GM12801 (cell line): ENCODE measurements around the gene KCNK3.

Source experiments
- TF ChIP-seq, protein P1 (sequence below): IDR thresholded peaks from one replicate; pipeline ENCODE4 v1.5.1; 2011; ENCODE audit warnings: control low read depth; ENCODE audit not compliant: insufficient read length; ENCODE audit errors: extremely low read depth

KCNK3 gene

DNA sequence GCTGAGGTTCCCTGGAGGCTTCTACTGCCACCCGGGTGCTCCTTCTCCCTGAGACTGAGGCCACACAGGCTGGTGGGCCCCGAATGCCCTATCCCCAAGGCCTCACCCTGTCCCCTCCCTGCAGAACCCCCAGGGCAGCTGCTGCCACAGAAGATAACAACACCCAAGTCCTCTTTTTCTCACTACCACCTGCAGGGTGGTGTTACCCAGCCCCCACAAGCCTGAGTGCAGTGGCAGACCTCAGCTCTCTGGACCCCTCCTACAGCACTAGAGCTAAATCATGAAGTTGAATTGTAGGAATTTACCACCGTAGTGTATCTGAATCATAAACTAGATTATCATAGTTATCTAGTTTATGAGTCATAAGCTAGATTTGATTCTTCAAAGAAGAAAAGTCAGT is 86.0 kb downstream of the KCNK3 start:
- TF ChIP-seq, protein P1, sequence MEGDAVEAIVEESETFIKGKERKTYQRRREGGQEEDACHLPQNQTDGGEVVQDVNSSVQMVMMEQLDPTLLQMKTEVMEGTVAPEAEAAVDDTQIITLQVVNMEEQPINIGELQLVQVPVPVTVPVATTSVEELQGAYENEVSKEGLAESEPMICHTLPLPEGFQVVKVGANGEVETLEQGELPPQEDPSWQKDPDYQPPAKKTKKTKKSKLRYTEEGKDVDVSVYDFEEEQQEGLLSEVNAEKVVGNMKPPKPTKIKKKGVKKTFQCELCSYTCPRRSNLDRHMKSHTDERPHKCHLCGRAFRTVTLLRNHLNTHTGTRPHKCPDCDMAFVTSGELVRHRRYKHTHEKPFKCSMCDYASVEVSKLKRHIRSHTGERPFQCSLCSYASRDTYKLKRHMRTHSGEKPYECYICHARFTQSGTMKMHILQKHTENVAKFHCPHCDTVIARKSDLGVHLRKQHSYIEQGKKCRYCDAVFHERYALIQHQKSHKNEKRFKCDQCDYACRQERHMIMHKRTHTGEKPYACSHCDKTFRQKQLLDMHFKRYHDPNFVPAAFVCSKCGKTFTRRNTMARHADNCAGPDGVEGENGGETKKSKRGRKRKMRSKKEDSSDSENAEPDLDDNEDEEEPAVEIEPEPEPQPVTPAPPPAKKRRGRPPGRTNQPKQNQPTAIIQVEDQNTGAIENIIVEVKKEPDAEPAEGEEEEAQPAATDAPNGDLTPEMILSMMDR, result no peak

DNA sequence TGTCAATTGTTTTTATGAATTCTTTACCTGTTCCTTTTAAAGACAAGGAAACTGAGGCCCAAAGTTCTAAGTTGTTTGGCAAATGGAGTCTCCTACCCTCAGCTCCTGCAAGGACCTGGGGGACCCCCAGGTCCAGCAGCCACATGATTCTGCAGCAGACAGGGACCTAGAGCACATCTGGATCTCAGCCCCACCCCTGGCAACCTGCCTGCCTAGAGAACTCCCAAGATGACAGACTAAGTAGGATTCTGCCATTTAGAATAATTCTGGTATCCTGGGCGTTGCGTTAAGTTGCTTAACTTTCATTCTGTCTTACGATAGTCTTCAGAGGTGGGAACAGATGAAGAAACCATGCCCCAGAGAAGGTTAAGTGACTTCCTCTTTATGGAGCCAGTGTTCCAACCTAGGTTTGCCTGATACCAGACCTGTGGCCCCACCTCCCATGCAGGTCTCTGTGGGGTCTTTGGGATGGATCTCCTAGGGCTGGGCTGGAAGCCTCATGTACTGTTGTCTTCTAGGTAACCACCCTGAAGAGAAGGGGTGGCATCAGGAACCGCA is 87.8 kb downstream of the KCNK3 start:
- TF ChIP-seq, protein P1, result no peak
